ENCODE results near the gene BTG4. TPM values are rescaled to one million over a fixed set of nuclear protein-coding genes. Genes with fewer than 3 reads are reported as not detected.
A peak's percentile ranks its signal among the peaks of the same experiment; 100 is the strongest.

BTG4 gene
- total RNA-seq, 1 experiment from 2014 or later = 0.39 TPM

GRCh38 chr11:111538407-111539114 lies 26.4 kb upstream of the BTG4 start:
- peak; percentile 49 for DNase-seq (ENCODE audit: low read depth)

GRCh38 chr11:111537336-111537860 lies 25.2 kb upstream of the BTG4 start:
- DNase-seq (ENCODE audit: low read depth) = no peak

- no peak for DNase-seq (ENCODE audit: low read depth)
Measured at GRCh38 chr11:111535281-111535680, 23.1 kb upstream of the BTG4 start.

GRCh38 chr11:111532365-111532709 lies 20.2 kb upstream of the BTG4 start:
- no peak for DNase-seq (ENCODE audit: low read depth)

GRCh38 chr11:111531687-111532364 lies 19.6 kb upstream of the BTG4 start:
- DNase-seq (ENCODE audit: low read depth) = peak; percentile 92

- peak; percentile 65 for DNase-seq (ENCODE audit: low read depth)
Measured at GRCh38 chr11:111531136-111531535, 18.9 kb upstream of the BTG4 start.

- DNase-seq (ENCODE audit: low read depth) = no peak
Measured at GRCh38 chr11:111530091-111530490, 17.9 kb upstream of the BTG4 start.

GRCh38 chr11:111528557-111528956 lies 16.4 kb upstream of the BTG4 start:
- DNase-seq (ENCODE audit: low read depth) = peak; percentile 30

GRCh38 chr11:111527279-111527678 lies 15.1 kb upstream of the BTG4 start:
- no peak for DNase-seq (ENCODE audit: low read depth)

- peak; percentile 85 for DNase-seq (ENCODE audit: low read depth)
Measured at GRCh38 chr11:111526501-111526900, 14.3 kb upstream of the BTG4 start.

- DNase-seq (ENCODE audit: low read depth) = no peak
Measured at GRCh38 chr11:111525456-111525855, 13.3 kb upstream of the BTG4 start.

GRCh38 chr11:111524056-111524455 lies 11.9 kb upstream of the BTG4 start:
- DNase-seq (ENCODE audit: low read depth) = no peak

- no peak for DNase-seq (ENCODE audit: low read depth)
Measured at GRCh38 chr11:111523343-111523742, 11.2 kb upstream of the BTG4 start.

GRCh38 chr11:111522426-111522825 lies 10.2 kb upstream of the BTG4 start:
- no peak for DNase-seq (ENCODE audit: low read depth)

- DNase-seq (ENCODE audit: low read depth) = no peak
Measured at GRCh38 chr11:111521135-111521534, 8.9 kb upstream of the BTG4 start.

- no peak for DNase-seq (ENCODE audit: low read depth)
Measured at GRCh38 chr11:111520560-111520959, 8.4 kb upstream of the BTG4 start.

- no peak for DNase-seq (ENCODE audit: low read depth)
Measured at GRCh38 chr11:111518668-111519067, 6.5 kb upstream of the BTG4 start.

- no peak for DNase-seq (ENCODE audit: low read depth)
Measured at GRCh38 chr11:111515591-111515990, 3.4 kb upstream of the BTG4 start.

- DNase-seq (ENCODE audit: low read depth) = no peak
Measured at GRCh38 chr11:111514216-111515031, 2.2 kb upstream of the BTG4 start, which contains the start of gene HOATZ. TSS of gene HOATZ (plus strand) at chr11:111514778. CDS start at chr11:111514785, 7 bp downstream.

GRCh38 chr11:111513240-111513605 lies 1.0 kb upstream of the BTG4 start:
- DNase-seq (ENCODE audit: low read depth) = no peak

- DNase-seq (ENCODE audit: low read depth) = no peak
Measured at GRCh38 chr11:111510311-111510710, 1.9 kb downstream of the BTG4 start.

- DNase-seq (ENCODE audit: low read depth) = no peak
Measured at GRCh38 chr11:111502611-111503010, 9.6 kb downstream of the BTG4 start.
